ENCODE measurements around the gene PELI2. TPM values are rescaled to one million over a fixed set of nuclear protein-coding genes. Genes with fewer than 3 reads are reported as not detected.

PELI2 gene
- total RNA-seq, 2 donors from 2014 or later, result 22.2 to 28.3 TPM

- no peak for TF ChIP-seq CTCF (IDR thresholded peaks at IDR 0.05)
- peaks cover 9 to 25% of the 10 kb centered on the region in 2 donors for H3K4me1 ChIP-seq (ENCODE audit: control insufficient read depth in 1 of 2, low read depth in 2 of 2)
- H3K4me3 ChIP-seq, result no peak overlapping the region
- no peaks in the 10 kb centered on the region for H3K9me3 ChIP-seq
- peak overlapping the region in 1 of 2 donors; percentile 15 for H3K27ac ChIP-seq
- no peaks in the 10 kb centered on the region for H3K36me3 ChIP-seq
- ATAC-seq (ENCODE audit: insufficient number of reproducible peaks, low FRiP score, low read depth) (no peak), DNase-seq (ENCODE audit: low spot score) (no peak)
- no peaks in the 10 kb centered on the region for H3K27me3 ChIP-seq (replicated peaks; ENCODE audit: insufficient read depth)
These were observed 64.2 kb downstream of the PELI2 start for GRCh38 chr14:56182410-56182809.

- H3K4me3 ChIP-seq, result no peak overlapping the region
- no peaks in the 10 kb centered on the region for H3K9me3 ChIP-seq
- H3K36me3 ChIP-seq, result no peaks in the 10 kb centered on the region
- DNase-seq (ENCODE audit: low spot score) (no peak), ATAC-seq (ENCODE audit: insufficient number of reproducible peaks, low FRiP score, low read depth) (no peak)
- no peak overlapping the region for H3K27ac ChIP-seq
- TF ChIP-seq CTCF (IDR thresholded peaks at IDR 0.05), result no peak
- H3K27me3 ChIP-seq (replicated peaks; ENCODE audit: insufficient read depth), result no peaks in the 10 kb centered on the region
- H3K4me1 ChIP-seq (ENCODE audit: control insufficient read depth in 1 of 2, low read depth in 2 of 2), result peaks cover 9 to 25% of the 10 kb centered on the region in 2 donors
These were observed 65.5 kb downstream of the PELI2 start for GRCh38 chr14:56183631-56184157.

DNA sequence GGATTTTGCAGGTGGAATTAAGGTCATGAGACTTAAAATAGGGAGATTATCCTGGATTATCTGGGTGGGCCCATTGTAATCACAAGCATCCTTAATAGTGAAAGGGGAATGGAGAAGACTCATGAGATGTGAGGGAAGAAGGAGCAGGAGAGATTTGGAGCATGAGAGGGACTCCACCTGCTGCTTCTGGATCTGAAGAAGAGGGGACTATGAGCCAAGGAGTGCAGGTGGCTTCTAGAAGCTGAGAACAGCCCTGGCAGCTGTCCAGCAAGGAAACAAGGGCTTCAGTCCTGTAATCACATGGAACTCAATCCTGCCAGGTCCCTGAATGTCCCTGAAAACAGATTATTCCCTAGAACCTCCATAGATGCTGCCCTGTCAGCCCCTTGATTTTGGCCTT, 67.8 kb downstream of the PELI2 start:
- Histone ChIP-seq H3K27ac (no peak overlapping the region), H3K4me1 (ENCODE audit: control insufficient read depth in 1 of 2, low read depth in 2 of 2) (peaks cover 9 to 20% of the 10 kb centered on the region in 2 donors), H3K36me3 (no peaks in the 10 kb centered on the region), H3K4me3 (no peak overlapping the region), H3K27me3 (replicated peaks; ENCODE audit: insufficient read depth) (no peaks in the 10 kb centered on the region), H3K9me3 (no peaks in the 10 kb centered on the region)
- TF ChIP-seq CTCF (IDR thresholded peaks at IDR 0.05), result no peak
- DNase-seq (ENCODE audit: low spot score) (no peak), ATAC-seq (ENCODE audit: insufficient number of reproducible peaks, low FRiP score, low read depth) (no peak)

GRCh38 chr14:56187736-56188135, 69.5 kb downstream of the PELI2 start:
- H3K27ac ChIP-seq, result no peak overlapping the region
- peaks cover 2 to 3% of the 10 kb centered on the region in 2 donors for H3K4me1 ChIP-seq (ENCODE audit: control insufficient read depth in 1 of 2, low read depth in 2 of 2)
- no peaks in the 10 kb centered on the region for H3K36me3 ChIP-seq
- TF ChIP-seq CTCF (IDR thresholded peaks at IDR 0.05), result no peak
- ATAC-seq (ENCODE audit: insufficient number of reproducible peaks, low FRiP score, low read depth), result no peak
- no peak for DNase-seq (ENCODE audit: low spot score)
- no peaks in the 10 kb centered on the region for H3K27me3 ChIP-seq (replicated peaks; ENCODE audit: insufficient read depth)
- H3K4me3 ChIP-seq, result no peak overlapping the region
- H3K9me3 ChIP-seq, result no peaks in the 10 kb centered on the region

DNA sequence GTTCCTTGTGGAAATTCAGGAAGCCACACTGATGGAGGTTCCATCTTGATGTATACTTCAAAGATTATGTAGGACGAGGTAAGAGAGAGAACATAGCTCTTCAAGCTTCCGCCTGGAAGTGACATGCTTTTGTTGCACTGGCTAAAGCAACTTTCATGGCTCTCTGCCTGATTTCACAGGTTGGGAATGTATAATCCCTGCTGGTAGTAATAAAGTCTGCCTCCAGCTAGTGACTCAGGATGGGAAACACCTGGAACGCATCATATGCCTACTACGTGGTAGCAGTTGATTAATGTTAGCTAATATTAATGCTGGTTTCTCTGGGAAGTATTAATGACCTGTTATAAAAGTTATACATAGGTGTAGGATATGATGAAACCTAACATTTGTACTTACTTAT, 71.1 kb downstream of the PELI2 start:
- TF ChIP-seq CTCF (IDR thresholded peaks at IDR 0.05), result no peak
- H3K4me1 ChIP-seq (ENCODE audit: control insufficient read depth in 1 of 2, low read depth in 2 of 2), result peaks cover 0 to 3% of the 10 kb centered on the region in 2 donors

More for the DNA sequence above, 71.1 kb downstream of the PELI2 start:
- Histone ChIP-seq H3K4me3 (no peak overlapping the region), H3K9me3 (no peaks in the 10 kb centered on the region), H3K36me3 (no peaks in the 10 kb centered on the region), H3K27me3 (replicated peaks; ENCODE audit: insufficient read depth) (no peaks in the 10 kb centered on the region), H3K27ac (no peak overlapping the region)
- no peak for DNase-seq (ENCODE audit: low spot score)
- ATAC-seq (ENCODE audit: insufficient number of reproducible peaks, low FRiP score, low read depth), result no peak

Data from thoracic aorta (tissue), 2 donors.